ENCODE measurements around the gene ODC1.

The ODC1 gene

GRCh38 chr2:10481055-10481665 is 33.0 kb upstream of the ODC1 start:
- Histone ChIP-seq H3K4me2 (ENCODE audit: low read depth, low read length, poor library complexity, severe bottlenecking) (no peak overlapping the region), H4K20me1 (ENCODE audit: low read depth, low read length) (no peaks in the 10 kb centered on the region)

DNA sequence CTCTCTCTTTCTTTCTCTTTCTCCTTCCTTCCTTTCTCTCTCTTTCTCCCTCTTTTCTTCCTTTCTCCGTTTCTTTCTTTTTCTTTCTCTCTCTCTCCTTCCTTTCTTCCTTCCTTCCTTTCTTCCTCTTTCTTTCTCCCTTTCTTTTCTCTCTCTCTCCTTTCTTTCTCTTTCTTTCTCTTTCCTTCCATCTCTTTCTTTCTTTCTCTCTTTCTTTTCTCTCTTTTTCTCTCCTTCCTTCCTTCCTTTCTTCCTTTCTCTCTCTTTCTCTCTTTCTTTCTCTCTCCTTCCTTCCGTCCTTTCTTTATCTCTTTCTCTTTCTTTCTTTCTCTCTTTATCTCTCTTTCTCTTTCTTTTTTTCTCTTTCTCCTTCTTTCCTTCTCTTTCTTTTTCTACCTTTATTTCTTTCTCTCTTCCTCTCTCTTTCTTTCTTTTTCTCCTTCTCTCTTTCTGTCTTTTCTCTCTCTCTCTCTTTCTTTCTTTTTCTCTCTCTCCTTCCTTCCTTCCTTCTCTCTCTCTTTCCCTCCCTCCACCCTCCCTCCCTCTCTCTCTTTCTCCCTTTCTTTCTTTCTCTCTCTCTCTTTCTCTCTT is 32.3 kb upstream of the ODC1 start:
- no peaks in the 10 kb centered on the region for H3F3A ChIP-seq (ENCODE audit: insufficient read depth)
- H3K79me2 ChIP-seq (ENCODE audit: insufficient read depth, low read length) = no peaks in the 10 kb centered on the region
- H3K36me3 ChIP-seq (ENCODE audit: low read length) = no peaks in the 10 kb centered on the region
- no peak for TF ChIP-seq EZH2phosphoT487 (conservative IDR thresholded peaks at IDR 0.05; ENCODE audit: low read length)
- TF ChIP-seq CTCF (IDR thresholded peaks at IDR 0.05; ENCODE audit: insufficient read depth, low read length, poor library complexity, severe bottlenecking) = no peak
- no peaks in the 10 kb centered on the region for H3K9me2 ChIP-seq (replicated peaks; ENCODE audit: insufficient read depth, low read length)
- no peak overlapping the region for H3K27ac ChIP-seq (ENCODE audit: low read depth, low read length)
- H3K9ac ChIP-seq (ENCODE audit: low read length) = no peak overlapping the region
- no peaks in the 10 kb centered on the region for H3K27me3 ChIP-seq (ENCODE audit: low read length)
- no peak overlapping the region for H2AFZ ChIP-seq (ENCODE audit: low read depth, low read length, severe bottlenecking)
- no peaks in the 10 kb centered on the region for H3K9me3 ChIP-seq (ENCODE audit: insufficient read depth, low read length)
- H4K20me1 ChIP-seq (ENCODE audit: low read depth, low read length) = no peaks in the 10 kb centered on the region
- no peak overlapping the region for H3K4me2 ChIP-seq (ENCODE audit: low read depth, low read length, poor library complexity, severe bottlenecking)
- no peak overlapping the region for H3K4me3 ChIP-seq (ENCODE audit: insufficient read depth, low read length, poor library complexity, severe bottlenecking)

More at GRCh38 chr2:10481055-10481665, 33.0 kb upstream of the ODC1 start:
- H3K79me2 ChIP-seq (ENCODE audit: insufficient read depth, low read length) = no peaks in the 10 kb centered on the region
- H3K36me3 ChIP-seq (ENCODE audit: low read length) = no peaks in the 10 kb centered on the region
- no peaks in the 10 kb centered on the region for H3K9me3 ChIP-seq (ENCODE audit: insufficient read depth, low read length)
- no peak for TF ChIP-seq EZH2phosphoT487 (conservative IDR thresholded peaks at IDR 0.05; ENCODE audit: low read length)
- TF ChIP-seq CTCF (IDR thresholded peaks at IDR 0.05; ENCODE audit: insufficient read depth, low read length, poor library complexity, severe bottlenecking) = no peak
- no peaks in the 10 kb centered on the region for H3K9me2 ChIP-seq (replicated peaks; ENCODE audit: insufficient read depth, low read length)
- H3K27me3 ChIP-seq (ENCODE audit: low read length) = no peaks in the 10 kb centered on the region
- no peak overlapping the region for H3K27ac ChIP-seq (ENCODE audit: low read depth, low read length)
- no peak overlapping the region for H3K9ac ChIP-seq (ENCODE audit: low read length)
- no peak overlapping the region for H2AFZ ChIP-seq (ENCODE audit: low read depth, low read length, severe bottlenecking)
- no peaks in the 10 kb centered on the region for H3F3A ChIP-seq (ENCODE audit: insufficient read depth)
- H3K4me3 ChIP-seq (ENCODE audit: insufficient read depth, low read length, poor library complexity, severe bottlenecking) = no peak overlapping the region

DNA sequence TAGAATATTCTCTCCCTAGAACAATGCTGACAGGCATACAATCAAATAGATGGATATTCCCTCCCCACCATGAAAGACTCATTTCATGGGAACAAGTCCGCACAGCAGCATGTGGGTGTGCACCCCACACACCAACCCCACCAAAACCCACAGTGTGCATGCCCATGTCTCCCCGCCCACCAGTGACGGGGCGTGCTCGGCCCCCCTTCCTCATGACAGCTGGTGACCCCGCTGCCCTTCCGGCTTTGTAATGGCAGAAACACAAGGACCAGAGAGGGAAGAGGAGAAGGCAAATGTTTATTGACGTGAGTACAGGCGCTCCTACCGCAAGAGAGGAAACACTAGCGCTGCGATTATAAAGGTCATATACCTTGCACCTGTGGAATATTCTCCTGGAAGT is 30.8 kb upstream of the ODC1 start:
- H3K9me2 ChIP-seq (replicated peaks; ENCODE audit: insufficient read depth, low read length) = no peaks in the 10 kb centered on the region
- no peak overlapping the region for H3K4me2 ChIP-seq (ENCODE audit: low read depth, low read length, poor library complexity, severe bottlenecking)
- no peak overlapping the region for H3K4me3 ChIP-seq (ENCODE audit: insufficient read depth, low read length, poor library complexity, severe bottlenecking)
- no peak for TF ChIP-seq CTCF (IDR thresholded peaks at IDR 0.05; ENCODE audit: insufficient read depth, low read length, poor library complexity, severe bottlenecking)
- no peak for TF ChIP-seq EZH2phosphoT487 (conservative IDR thresholded peaks at IDR 0.05; ENCODE audit: low read length)
- H3K27ac ChIP-seq (ENCODE audit: low read depth, low read length) = no peak overlapping the region
- no peaks in the 10 kb centered on the region for H4K20me1 ChIP-seq (ENCODE audit: low read depth, low read length)
- H3K9ac ChIP-seq (ENCODE audit: low read length) = no peak overlapping the region
- H3K79me2 ChIP-seq (ENCODE audit: insufficient read depth, low read length) = no peaks in the 10 kb centered on the region
- no peaks in the 10 kb centered on the region for H3K9me3 ChIP-seq (ENCODE audit: insufficient read depth, low read length)
- H3K36me3 ChIP-seq (ENCODE audit: low read length) = no peaks in the 10 kb centered on the region
- H3F3A ChIP-seq (ENCODE audit: insufficient read depth) = no peaks in the 10 kb centered on the region
- no peak overlapping the region for H2AFZ ChIP-seq (ENCODE audit: low read depth, low read length, severe bottlenecking)
- H3K27me3 ChIP-seq (ENCODE audit: low read length) = no peaks in the 10 kb centered on the region

Measured in SU-DHL-6 (cell line).